Amniotic epithelial cell (primary cell): ENCODE results near the gene MBL2.

ENCODE experiments used
- DNase-seq: peaks from one replicate; pipeline ENCODE4 v3.0.0-alpha.2; 2010; ENCODE audit warnings: low read depth

The MBL2 gene

GRCh38 chr10:52740155-52740549 lies 32.4 kb downstream of the MBL2 start:
- DNase-seq, result no peak

- DNase-seq, result no peak
These were observed 33.0 kb downstream of the MBL2 start for GRCh38 chr10:52739380-52740154.

- DNase-seq, result no peak
These were observed 33.6 kb downstream of the MBL2 start for GRCh38 chr10:52738951-52739350.

- DNase-seq, result peak; percentile 39
These were observed 43.1 kb downstream of the MBL2 start for GRCh38 chr10:52729271-52730104.

- DNase-seq, result no peak
These were observed 52.6 kb downstream of the MBL2 start for GRCh38 chr10:52720018-52720417.
